Choroid plexus epithelial cell (primary cell): ENCODE results near the gene WASHC4.

Source experiments
- DNase-seq: peaks from one replicate; pipeline ENCODE4 v3.0.0-alpha.2; 2010; ENCODE audit warnings: low read depth
- H3K4me3 ChIP-seq: 2 replicates; pipeline ENCODE4 v1.5.1; 2011; ENCODE audit warnings: low read depth, mild to moderate bottlenecking, control low read depth, low read length, moderate library complexity
- CTCF ChIP-seq: conservative IDR thresholded peaks from 2 replicates; pipeline ENCODE4 v1.5.1; 2011; ENCODE audit warnings: low read depth, mild to moderate bottlenecking, control low read depth, inconsistent platforms, low read length, moderate library complexity

WASHC4 gene

GRCh38 chr12:105196090-105196489 is 88.6 kb downstream of the WASHC4 start:
- no peak for DNase-seq
- no peak for TF ChIP-seq CTCF
- H3K4me3 ChIP-seq: no peak overlapping the region

- DNase-seq: no peak
- no peak overlapping the region for H3K4me3 ChIP-seq
Observed at GRCh38 chr12:105198961-105199360, 91.4 kb downstream of the WASHC4 start.

GRCh38 chr12:105200385-105200784 is 92.9 kb downstream of the WASHC4 start:
- H3K4me3 ChIP-seq: no peak overlapping the region
- DNase-seq: no peak
- no peak for TF ChIP-seq CTCF

More at GRCh38 chr12:105198961-105199360, 91.4 kb downstream of the WASHC4 start:
- no peak for TF ChIP-seq CTCF

- DNase-seq: peak; percentile 41
- TF ChIP-seq CTCF: no peak
- no peak overlapping the region for H3K4me3 ChIP-seq
Observed at GRCh38 chr12:105201299-105201698, 93.8 kb downstream of the WASHC4 start.

GRCh38 chr12:105202202-105202601 is 94.7 kb downstream of the WASHC4 start:
- TF ChIP-seq CTCF: no peak
- H3K4me3 ChIP-seq: no peak overlapping the region
- DNase-seq: no peak

GRCh38 chr12:105204127-105204526 is 96.6 kb downstream of the WASHC4 start:
- no peak for DNase-seq
- no peak overlapping the region for H3K4me3 ChIP-seq
- no peak for TF ChIP-seq CTCF

GRCh38 chr12:105204916-105205315 is 97.4 kb downstream of the WASHC4 start:
- peak; percentile 54 for DNase-seq
- no peak for TF ChIP-seq CTCF
- H3K4me3 ChIP-seq: no peak overlapping the region
